IgD-negative memory B cell (primary cell): ENCODE measurements around the gene ATP1B2. TPM values are rescaled to one million over a fixed set of nuclear protein-coding genes. Genes with fewer than 3 reads are reported as not detected.
A peak's percentile ranks its signal among the peaks of the same experiment; 100 is the strongest.

Experiments used
- H3K27ac Mint-ChIP-seq, 3 donors: one replicate each; pipeline ENCODE4 v1.8.0; 2020 to 2022; ENCODE audit warnings: mild to moderate bottlenecking in 3 of 3, mixed read lengths in 3 of 3, moderate library complexity in 1 of 3
- H3K27me3 Mint-ChIP-seq: one replicate; pipeline ENCODE4 v1.8.0; 2021; ENCODE audit warnings: mixed read lengths
- H3K36me3 Mint-ChIP-seq: one replicate; pipeline ENCODE4 v1.8.0; 2020; ENCODE audit warnings: mild to moderate bottlenecking, mixed read lengths
- H3K4me1 Mint-ChIP-seq, 3 donors: one replicate each; pipeline ENCODE4 v1.8.0; 2020 to 2022; ENCODE audit warnings: mixed read lengths in 3 of 3, mild to moderate bottlenecking in 1 of 3
- H3K4me3 Mint-ChIP-seq, 4 donors: one replicate each; pipeline ENCODE4 v1.8.0; 2020 to 2022; ENCODE audit warnings: mild to moderate bottlenecking in 4 of 4, mixed read lengths in 4 of 4, moderate library complexity in 3 of 4
- H3K9me3 Mint-ChIP-seq, 3 donors: one replicate each; pipeline ENCODE4 v1.8.0; 2020 to 2021; ENCODE audit warnings: mixed read lengths in 3 of 3, mild to moderate bottlenecking in 1 of 3
- polyA plus RNA-seq: library from polyadenylated mRNA; unstranded; fragments of 300-500 nt; fragmentation: Illumina TruSeq; gene quantifications from one replicate; pipeline ENCODE4 v1.2.3, GENCODE V29; 2021

The ATP1B2 gene
- polyA plus RNA-seq, 1 donor from 2014 or later: not detected

GRCh38 chr17:7651665-7652387 lies 1.1 kb downstream of the ATP1B2 start:
- H3K36me3 Mint-ChIP-seq: no peaks in the 10 kb centered on the region
- H3K9me3 Mint-ChIP-seq: peaks cover 0 to 1% (median 0%) of the 10 kb centered on the region in 3 donors
- peaks cover 11 to 17% (median 12%) of the 10 kb centered on the region in 3 donors for H3K4me1 Mint-ChIP-seq
- H3K27me3 Mint-ChIP-seq: peaks cover 26% of the 10 kb centered on the region
- H3K27ac Mint-ChIP-seq: peak overlapping the region in 1 of 3 donors; percentile 64
- peak overlapping the region in 3 of 4 donors; percentile 21 to 87 (median 59) for H3K4me3 Mint-ChIP-seq

DNA sequence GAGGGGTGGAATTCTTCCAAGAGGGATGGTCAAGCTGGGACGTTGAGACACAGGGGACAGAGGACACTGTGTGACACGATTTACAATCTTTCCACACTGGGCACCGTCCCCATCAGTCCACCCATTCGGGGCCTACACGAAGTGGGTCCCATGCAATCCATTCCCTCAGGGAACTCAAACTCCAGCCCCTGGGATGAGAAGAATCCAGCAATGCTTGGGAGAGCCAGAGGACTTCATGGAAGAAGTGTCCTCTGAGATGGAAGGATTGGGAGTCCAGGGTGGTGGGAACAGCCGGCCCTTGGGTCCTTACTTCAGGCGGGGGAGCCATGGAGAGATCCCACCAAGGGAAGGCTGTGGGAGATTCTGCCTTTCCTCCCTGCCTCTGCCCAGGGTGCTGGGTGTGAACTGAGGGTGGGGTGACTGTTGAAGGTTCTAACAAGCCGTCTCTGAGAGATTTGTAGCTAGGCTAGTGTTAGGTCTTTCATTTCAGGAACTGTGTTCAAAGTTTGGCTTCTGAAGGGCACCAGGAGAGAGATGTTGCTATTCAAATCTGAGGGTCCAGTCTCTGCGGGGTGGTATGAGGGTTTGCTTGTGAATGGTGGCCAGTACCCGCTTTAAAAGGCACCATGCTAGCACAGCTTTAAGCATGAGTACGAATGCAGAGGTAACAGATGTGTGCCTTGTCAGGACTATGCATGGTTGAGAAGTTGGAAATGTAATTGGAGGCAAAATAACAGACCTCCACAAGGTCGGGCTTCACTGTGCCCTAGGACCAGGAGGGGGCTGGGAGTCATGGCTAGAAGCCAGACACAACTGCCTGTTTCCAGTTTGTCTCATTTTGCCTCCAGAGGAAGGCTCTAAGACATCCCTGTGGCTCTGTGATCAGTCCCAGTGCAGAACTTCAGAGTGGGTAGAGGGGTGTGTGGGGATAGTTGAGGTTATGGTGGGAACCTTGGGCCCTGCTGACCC lies 1.9 kb downstream of the ATP1B2 start:
- peaks cover 30% of the 10 kb centered on the region for H3K27me3 Mint-ChIP-seq
- H3K4me3 Mint-ChIP-seq: peak overlapping the region in 3 of 4 donors; percentile 8 to 47 (median 24)
- peaks cover 11 to 17% (median 13%) of the 10 kb centered on the region in 3 donors for H3K4me1 Mint-ChIP-seq
- peaks cover 0 to 1% (median 0%) of the 10 kb centered on the region in 3 donors for H3K9me3 Mint-ChIP-seq
- H3K36me3 Mint-ChIP-seq: no peaks in the 10 kb centered on the region
- no peak overlapping the region for H3K27ac Mint-ChIP-seq

- Mint-ChIP-seq H3K9me3 (no peaks in the 10 kb centered on the region), H3K36me3 (no peaks in the 10 kb centered on the region), H3K4me1 (peaks cover 8 to 14% (median 13%) of the 10 kb centered on the region in 3 donors), H3K4me3 (peak overlapping the region in 1 of 4 donors; percentile 73), H3K27me3 (peaks cover 18% of the 10 kb centered on the region), H3K27ac (no peak overlapping the region)
Observed at GRCh38 chr17:7654832-7655540, 4.3 kb downstream of the ATP1B2 start.

DNA sequence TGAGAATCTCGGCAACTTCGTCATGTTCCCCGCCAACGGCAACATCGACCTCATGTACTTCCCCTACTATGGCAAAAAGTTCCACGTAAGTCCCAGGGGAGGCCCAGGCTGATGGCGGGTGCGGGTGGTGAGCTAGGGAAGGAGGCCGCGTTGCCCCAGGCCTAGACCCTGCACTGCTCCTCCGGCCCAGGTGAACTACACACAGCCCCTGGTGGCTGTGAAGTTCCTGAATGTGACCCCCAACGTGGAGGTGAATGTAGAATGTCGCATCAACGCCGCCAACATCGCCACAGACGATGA lies 4.8 kb downstream of the ATP1B2 start:
- peaks cover 13% of the 10 kb centered on the region for H3K27me3 Mint-ChIP-seq
- H3K27ac Mint-ChIP-seq: peak overlapping the region in 1 of 3 donors; percentile 55
- H3K4me1 Mint-ChIP-seq: peaks cover 3 to 11% (median 9%) of the 10 kb centered on the region in 3 donors
- H3K36me3 Mint-ChIP-seq: no peaks in the 10 kb centered on the region
- no peaks in the 10 kb centered on the region for H3K9me3 Mint-ChIP-seq
- H3K4me3 Mint-ChIP-seq: no peak overlapping the region

- Mint-ChIP-seq H3K9me3 (no peaks in the 10 kb centered on the region), H3K27me3 (peaks cover 6% of the 10 kb centered on the region), H3K4me1 (peaks cover 0 to 8% (median 3%) of the 10 kb centered on the region in 3 donors), H3K27ac (no peak overlapping the region), H3K36me3 (peaks cover 1% of the 10 kb centered on the region), H3K4me3 (peak overlapping the region in 1 of 4 donors; percentile 37)
Observed at GRCh38 chr17:7656958-7657609, 6.4 kb downstream of the ATP1B2 start.

DNA sequence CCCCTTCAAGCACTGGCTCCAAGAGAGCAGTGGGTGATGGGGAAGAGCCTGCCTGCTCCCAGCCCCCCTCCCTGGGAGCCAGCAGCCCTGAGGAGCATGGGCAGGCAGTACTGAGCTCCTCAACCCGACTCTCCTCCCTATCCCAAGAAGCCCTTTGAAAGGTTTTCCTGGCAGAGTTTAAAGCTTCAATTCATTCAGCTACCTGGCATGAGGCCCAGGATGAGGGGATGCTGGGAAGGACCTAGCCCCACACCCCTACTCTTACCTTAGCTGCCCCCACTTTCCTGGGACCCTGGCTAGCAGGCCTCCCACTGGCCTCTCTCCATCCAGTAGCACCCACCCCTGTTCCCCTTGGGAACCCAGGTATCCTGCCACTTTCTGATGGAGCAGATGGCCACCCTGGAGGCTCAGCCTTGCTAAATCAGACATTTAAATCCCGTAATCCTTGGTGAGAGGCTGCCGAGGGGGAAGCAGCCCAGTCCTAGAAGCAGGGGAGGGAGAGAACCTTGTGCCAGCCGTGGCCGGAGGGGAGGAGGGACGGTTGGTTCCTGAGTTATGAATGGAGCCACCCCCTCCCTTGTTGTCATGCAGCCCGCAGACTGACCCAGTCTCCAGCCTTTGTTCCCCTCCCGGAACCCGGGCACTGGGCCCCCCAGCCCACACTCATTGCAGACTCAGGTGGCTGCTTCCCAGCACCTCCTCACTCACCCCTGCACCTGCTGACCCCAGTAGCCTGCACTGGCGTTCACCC lies 17.1 kb downstream of the ATP1B2 start:
- H3K27ac Mint-ChIP-seq: no peak overlapping the region
- H3K9me3 Mint-ChIP-seq: no peaks in the 10 kb centered on the region
- no peaks in the 10 kb centered on the region for H3K27me3 Mint-ChIP-seq
- H3K4me1 Mint-ChIP-seq: no peaks in the 10 kb centered on the region
- peaks cover 3% of the 10 kb centered on the region for H3K36me3 Mint-ChIP-seq
- no peak overlapping the region for H3K4me3 Mint-ChIP-seq

DNA sequence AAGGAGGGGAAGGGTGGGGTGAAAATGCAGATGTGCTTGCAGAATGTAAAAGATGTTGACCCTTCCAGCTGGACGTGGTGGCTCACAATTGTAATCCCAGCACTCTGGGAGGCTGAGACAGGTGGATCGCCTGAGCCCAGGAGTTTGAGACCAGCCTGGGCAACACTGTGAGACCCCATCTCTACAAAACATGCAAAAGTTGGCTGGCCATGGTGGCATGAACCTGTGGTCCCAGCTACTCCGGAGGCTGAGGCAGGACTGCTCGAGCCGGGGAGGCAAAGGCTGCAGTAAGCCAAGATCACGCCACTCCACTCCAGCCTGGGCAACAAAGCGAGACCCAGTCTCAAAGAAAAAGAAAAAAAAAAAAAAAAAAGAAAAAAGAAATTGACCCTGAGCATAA lies 17.8 kb downstream of the ATP1B2 start:
- H3K4me1 Mint-ChIP-seq: no peaks in the 10 kb centered on the region
- H3K4me3 Mint-ChIP-seq: no peak overlapping the region
- no peak overlapping the region for H3K27ac Mint-ChIP-seq
- H3K27me3 Mint-ChIP-seq: no peaks in the 10 kb centered on the region
- peaks cover 8% of the 10 kb centered on the region for H3K36me3 Mint-ChIP-seq
- peaks cover 0 to 3% (median 0%) of the 10 kb centered on the region in 3 donors for H3K9me3 Mint-ChIP-seq

GRCh38 chr17:7673239-7673638 lies 22.5 kb downstream of the ATP1B2 start:
- no peak overlapping the region for H3K4me3 Mint-ChIP-seq
- H3K27me3 Mint-ChIP-seq: no peaks in the 10 kb centered on the region
- H3K9me3 Mint-ChIP-seq: peaks cover 0 to 6% (median 0%) of the 10 kb centered on the region in 3 donors
- no peak overlapping the region for H3K27ac Mint-ChIP-seq
- H3K4me1 Mint-ChIP-seq: peaks cover 0 to 5% (median 0%) of the 10 kb centered on the region in 3 donors
- H3K36me3 Mint-ChIP-seq: peaks cover 20% of the 10 kb centered on the region

- no peaks in the 10 kb centered on the region for H3K27me3 Mint-ChIP-seq
- peaks cover 20% of the 10 kb centered on the region for H3K36me3 Mint-ChIP-seq
- H3K27ac Mint-ChIP-seq: no peak overlapping the region
- peaks cover 2 to 10% (median 5%) of the 10 kb centered on the region in 3 donors for H3K4me1 Mint-ChIP-seq
- H3K4me3 Mint-ChIP-seq: no peak overlapping the region
- H3K9me3 Mint-ChIP-seq: peaks cover 0 to 6% (median 0%) of the 10 kb centered on the region in 3 donors
Observed at GRCh38 chr17:7674934-7675333, 24.2 kb downstream of the ATP1B2 start.

- peak overlapping the region in 1 of 3 donors; percentile 73 for H3K27ac Mint-ChIP-seq
- H3K4me3 Mint-ChIP-seq: no peak overlapping the region
- H3K36me3 Mint-ChIP-seq: peaks cover 20% of the 10 kb centered on the region
- peaks cover 2 to 11% (median 5%) of the 10 kb centered on the region in 3 donors for H3K4me1 Mint-ChIP-seq
- H3K9me3 Mint-ChIP-seq: peaks cover 0 to 6% (median 0%) of the 10 kb centered on the region in 3 donors
- H3K27me3 Mint-ChIP-seq: no peaks in the 10 kb centered on the region
Observed at GRCh38 chr17:7676533-7676932, 25.8 kb downstream of the ATP1B2 start.

DNA sequence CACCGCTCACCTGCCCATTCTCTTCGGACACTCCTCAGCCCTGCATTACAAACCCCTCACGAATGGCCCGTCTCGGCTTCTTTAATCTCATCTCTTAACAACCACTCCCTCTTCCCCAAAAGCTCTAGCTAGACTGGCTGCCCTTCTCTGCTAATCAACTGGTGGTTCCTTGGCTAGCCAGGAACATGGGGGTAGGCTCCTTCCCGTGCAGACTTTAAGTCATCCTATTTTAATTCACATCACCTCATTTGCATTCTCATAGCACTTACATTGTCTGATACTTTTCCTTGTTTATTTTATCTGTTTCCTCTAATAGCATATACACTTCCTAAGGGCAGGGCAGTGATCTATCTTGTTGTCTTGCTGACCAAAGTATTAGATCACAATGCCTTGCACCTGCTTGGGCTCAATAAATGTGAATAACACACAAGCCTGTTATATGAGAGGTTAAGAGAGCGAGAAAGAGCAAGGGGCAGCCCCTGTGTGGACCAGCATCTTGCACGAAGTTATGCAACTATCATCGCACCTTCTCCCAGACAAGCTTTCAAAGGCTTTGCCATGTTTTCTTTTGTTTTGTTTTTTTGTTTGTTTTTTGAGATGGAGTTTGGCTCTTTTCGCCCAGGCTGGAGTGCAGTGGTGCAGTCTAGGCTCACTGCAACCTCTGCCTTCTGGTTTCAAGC lies 26.8 kb downstream of the ATP1B2 start:
- Mint-ChIP-seq H3K36me3 (peaks cover 19% of the 10 kb centered on the region), H3K4me1 (peaks cover 4 to 11% (median 5%) of the 10 kb centered on the region in 3 donors), H3K9me3 (peaks cover 0 to 6% (median 0%) of the 10 kb centered on the region in 3 donors), H3K27me3 (no peaks in the 10 kb centered on the region), H3K27ac (peak overlapping the region in 1 of 3 donors; percentile 16), H3K4me3 (no peak overlapping the region)

DNA sequence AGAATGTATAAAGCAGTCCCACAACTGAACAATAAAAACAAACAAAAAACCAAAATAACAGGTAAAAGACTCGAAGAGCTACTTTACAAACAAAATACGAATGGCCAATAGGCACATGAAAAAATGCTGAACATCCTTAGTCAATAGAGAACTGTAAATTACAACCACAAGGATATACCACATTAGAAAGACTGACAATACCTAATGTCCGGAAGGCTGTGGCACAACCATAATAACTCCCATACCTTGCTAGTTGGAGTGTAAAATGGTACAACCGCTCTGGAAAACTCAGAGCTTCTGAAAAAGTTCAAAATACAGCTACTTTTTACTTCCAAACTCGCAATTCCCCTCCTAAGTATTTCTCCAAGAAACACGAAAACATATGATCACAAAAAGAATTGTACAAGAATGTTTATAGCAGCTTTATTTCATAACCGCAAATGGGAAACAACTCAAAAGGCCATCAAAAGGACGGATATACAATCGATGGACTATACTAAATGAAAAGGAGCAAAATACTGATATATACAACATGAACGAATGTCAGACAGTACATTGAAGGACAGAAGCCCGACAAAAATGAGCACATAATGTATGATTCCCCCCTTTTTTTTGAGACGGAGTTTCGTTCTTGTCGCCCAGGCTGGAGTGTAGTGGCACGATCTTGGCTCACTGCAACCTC lies 34.3 kb downstream of the ATP1B2 start:
- H3K4me1 Mint-ChIP-seq: peaks cover 16 to 31% (median 26%) of the 10 kb centered on the region in 3 donors

More for the DNA sequence above, 34.3 kb downstream of the ATP1B2 start:
- Mint-ChIP-seq H3K27me3 (no peaks in the 10 kb centered on the region), H3K4me3 (peak overlapping the region; percentile 93 to 99 (median 98)), H3K9me3 (no peaks in the 10 kb centered on the region), H3K27ac (peak overlapping the region; percentile 98 to 100 (median 99)), H3K36me3 (no peaks in the 10 kb centered on the region)
